Testis (tissue), 3 donors: ENCODE data around the gene WDR49. TPM values are rescaled to one million over a fixed set of nuclear protein-coding genes. Genes with fewer than 3 reads are reported as not detected.
A peak's percentile ranks its signal among the peaks of the same experiment; 100 is the strongest.

Experiments
- DNase-seq: peaks from one replicate; pipeline ENCODE4 v3.0.0-alpha.2; 2019
- H3K27ac ChIP-seq, 2 donors: fragments of 200-600 bp; sonication (generic); one replicate each; pipeline ENCODE4 v1.5.1; 2019
- H3K27me3 ChIP-seq: fragments of 200-600 bp; sonication (generic); one replicate; pipeline ENCODE4 v1.5.1; 2019
- H3K36me3 ChIP-seq: fragments of 200-600 bp; sonication (generic); one replicate; pipeline ENCODE4 v1.5.1; 2017; ENCODE audit warnings: low read depth; ENCODE audit errors: missing control alignments
- H3K4me1 ChIP-seq: fragments of 200-600 bp; sonication (generic); one replicate; pipeline ENCODE4 v1.5.1; 2019
- H3K4me3 ChIP-seq, 2 donors: fragments of 200-600 bp; sonication (generic); one replicate each; pipeline ENCODE4 v1.5.1; 2017 to 2019
- H3K9me3 ChIP-seq: fragments of 200-600 bp; sonication (generic); one replicate; pipeline ENCODE4 v1.5.1; 2017
- CTCF ChIP-seq, 3 experiments: fragments of 450-650 bp in 2 of 3; fragments of 200-600 bp in 1 of 3; sonication (generic) in 1 of 3; IDR thresholded peaks; one replicate each; pipeline ENCODE4 v1.5.1; 2016 to 2019; ENCODE audit warnings: antibody characterized with exemption in 3 of 3, mild to moderate bottlenecking in 2 of 3, moderate library complexity in 1 of 3
- POLR2A ChIP-seq: fragments of 450-650 bp; IDR thresholded peaks from one replicate; pipeline ENCODE4 v1.6.1; 2017; ENCODE audit warnings: antibody characterized with exemption, mild to moderate bottlenecking, moderate library complexity
- WGBS, 2 donors: methylation state at CpG; one replicate each; pipeline ENCODE4 v1.1.5; 2018; 5-methylcytosine and 5-hydroxymethylcytosine counted together
- intact Hi-C: fragments of 100-400 bp; cut with DNase I; formaldehyde crosslinking; loops from one replicate; pipeline ENCODE4 v1.15.1; 2023; ENCODE audit warnings: low total_unique reads
- polyA plus RNA-seq: library from polyadenylated mRNA; stranded (reverse); fragments of 350-450 nt; fragmentation: Illumina TruSeq; extraction: RNeasy Lipid Tissue Mini Kit (QIAGEN cat#74804); gene quantifications from one replicate; pipeline ENCODE4 v1.2.3, GENCODE V29; 2014; ENCODE audit warnings: low read depth, low replicate concordance; ENCODE audit not compliant: insufficient read depth
- total RNA-seq, 2 donors: library from RNA; depleted of rRNA; stranded (reverse); fragments of >200 nt; gene quantifications; one replicate each; pipeline ENCODE4 v1.2.3, GENCODE V29; 2016

The WDR49 gene
- total and polyA plus RNA-seq, 3 donors from 2014 or later, result 0.55 to 0.93 (median 0.83) TPM

GRCh38 chr3:167493244-167493643, 160.5 kb downstream of the WDR49 start:
- H3K4me3 ChIP-seq, result no peak overlapping the region
- H3K27ac ChIP-seq, result no peak overlapping the region
- H3K4me1 ChIP-seq, result no peaks in the 10 kb centered on the region
- intact Hi-C loops, result no loop called here
- no peak for DNase-seq
- no peaks in the 10 kb centered on the region for H3K27me3 ChIP-seq
- H3K36me3 ChIP-seq, result no peaks in the 10 kb centered on the region
- no peaks in the 10 kb centered on the region for H3K9me3 ChIP-seq
- WGBS, 2 donors, result 73 to 82% methylated on average over 3 of the region's 3 CpGs
- TF ChIP-seq CTCF (IDR thresholded peaks at IDR 0.05) (peak in 2 of 3 experiments; percentile 3 to 18), POLR2A (no peak)

GRCh38 chr3:167491621-167492020, 162.1 kb downstream of the WDR49 start:
- no peak for TF ChIP-seq CTCF (IDR thresholded peaks at IDR 0.05)
- no peak for TF ChIP-seq POLR2A
- H3K27ac ChIP-seq, result no peak overlapping the region
- no peaks in the 10 kb centered on the region for H3K27me3 ChIP-seq
- no peak overlapping the region for H3K4me3 ChIP-seq
- intact Hi-C loops, result no loop called here
- no peaks in the 10 kb centered on the region for H3K9me3 ChIP-seq
- H3K36me3 ChIP-seq, result no peaks in the 10 kb centered on the region
- no peaks in the 10 kb centered on the region for H3K4me1 ChIP-seq
- no peak for DNase-seq

- WGBS, 2 donors, result 80 to 90% methylated on average over 1 of the region's 1 CpG
- H3K4me1 ChIP-seq, result no peaks in the 10 kb centered on the region
- no peaks in the 10 kb centered on the region for H3K9me3 ChIP-seq
- H3K27ac ChIP-seq, result no peak overlapping the region
- no peak for DNase-seq
- TF ChIP-seq POLR2A (no peak), CTCF (IDR thresholded peaks at IDR 0.05) (no peak)
- no peak overlapping the region for H3K4me3 ChIP-seq
- H3K36me3 ChIP-seq, result no peaks in the 10 kb centered on the region
- no peaks in the 10 kb centered on the region for H3K27me3 ChIP-seq
- intact Hi-C loops, result no loop called here
These were observed 164.2 kb downstream of the WDR49 start for GRCh38 chr3:167489571-167489970.

- Histone ChIP-seq H3K4me3 (no peak overlapping the region), H3K4me1 (no peaks in the 10 kb centered on the region), H3K9me3 (no peaks in the 10 kb centered on the region), H3K27ac (no peak overlapping the region), H3K36me3 (no peaks in the 10 kb centered on the region), H3K27me3 (no peaks in the 10 kb centered on the region)
- TF ChIP-seq CTCF (IDR thresholded peaks at IDR 0.05), result no peak
- no peak for TF ChIP-seq POLR2A
- intact Hi-C loops, result no loop called here
- WGBS, 2 donors, result 79 to 88% methylated on average over 3 of the region's 3 CpGs
- DNase-seq, result no peak
These were observed 166.2 kb downstream of the WDR49 start for GRCh38 chr3:167487556-167487955.

GRCh38 chr3:167484551-167484950, 169.2 kb downstream of the WDR49 start:
- intact Hi-C loops, result no loop called here
- no peak for DNase-seq
- no peaks in the 10 kb centered on the region for H3K9me3 ChIP-seq
- 75 to 79% methylated on average over 2 of the region's 2 CpGs for WGBS, 2 donors
- no peak overlapping the region for H3K27ac ChIP-seq
- H3K4me3 ChIP-seq, result no peak overlapping the region
- H3K27me3 ChIP-seq, result no peaks in the 10 kb centered on the region
- no peaks in the 10 kb centered on the region for H3K36me3 ChIP-seq
- H3K4me1 ChIP-seq, result no peaks in the 10 kb centered on the region
- TF ChIP-seq POLR2A (no peak), CTCF (IDR thresholded peaks at IDR 0.05) (no peak)
